Measurements from ENCODE around the gene C17orf75. TPM values are rescaled to one million over a fixed set of nuclear protein-coding genes. Genes with fewer than 3 reads are reported as not detected.

The C17orf75 gene
- total RNA-seq, 1 donor from 2014 or later: 57.4 TPM

- no peak overlapping the region for H3K27ac ChIP-seq
- Mint-ChIP-seq H3K4me1 (peaks cover 50% of the 10 kb centered on the region), H3K4me3 (no peak overlapping the region), H3K9me3 (no peaks in the 10 kb centered on the region), H3K27me3 (ENCODE audit: insufficient read depth, low read depth) (peaks cover 7% of the 10 kb centered on the region), H3K27ac (no peak overlapping the region), H3K36me3 (no peaks in the 10 kb centered on the region)
- H3K36me3 ChIP-seq: no peaks in the 10 kb centered on the region
- no peak for DNase-seq (ENCODE audit: low spot score)
- no peak for TF ChIP-seq CTCF (IDR thresholded peaks at IDR 0.05)
- TF ChIP-seq EZH2phosphoT487 (IDR thresholded peaks at IDR 0.05): no peak
- TF ChIP-seq EZH2 (IDR thresholded peaks at IDR 0.05): no peak
- no peaks in the 10 kb centered on the region for H3K9me3 ChIP-seq (ENCODE audit: low read depth)
- H4K20me1 ChIP-seq (ENCODE audit: low read depth): no peaks in the 10 kb centered on the region
- no peaks in the 10 kb centered on the region for H3K79me2 ChIP-seq (ENCODE audit: low read depth)
- no peak overlapping the region for H2AFZ ChIP-seq (replicated peaks)
- no peaks in the 10 kb centered on the region for H3K27me3 ChIP-seq
- H3K9ac ChIP-seq: no peak overlapping the region
- no peak overlapping the region for H3K4me2 ChIP-seq
- peaks cover 26% of the 10 kb centered on the region for H3K4me1 ChIP-seq
- H3F3A ChIP-seq (ENCODE audit: low read depth): peaks cover 28% of the 10 kb centered on the region
- H3K4me3 ChIP-seq: no peak overlapping the region
Observed at GRCh38 chr17:32288615-32289014, 53.4 kb downstream of the C17orf75 start.

GRCh38 chr17:32287804-32288511, 54.0 kb downstream of the C17orf75 start:
- DNase-seq (ENCODE audit: low spot score): no peak
- Histone ChIP-seq H4K20me1 (ENCODE audit: low read depth) (no peaks in the 10 kb centered on the region), H3K36me3 (no peaks in the 10 kb centered on the region), H3K4me2 (no peak overlapping the region), H2AFZ (replicated peaks) (no peak overlapping the region), H3K79me2 (ENCODE audit: low read depth) (no peaks in the 10 kb centered on the region), H3K4me1 (peaks cover 26% of the 10 kb centered on the region), H3K9ac (no peak overlapping the region), H3K4me3 (no peak overlapping the region), H3K27ac (no peak overlapping the region), H3F3A (ENCODE audit: low read depth) (peaks cover 28% of the 10 kb centered on the region), H3K27me3 (no peaks in the 10 kb centered on the region), H3K9me3 (ENCODE audit: low read depth) (no peaks in the 10 kb centered on the region)
- Mint-ChIP-seq H3K4me3 (no peak overlapping the region), H3K4me1 (peaks cover 51% of the 10 kb centered on the region), H3K27me3 (ENCODE audit: insufficient read depth, low read depth) (peaks cover 10% of the 10 kb centered on the region), H3K27ac (no peak overlapping the region), H3K9me3 (no peaks in the 10 kb centered on the region), H3K36me3 (no peaks in the 10 kb centered on the region)
- TF ChIP-seq EZH2 (IDR thresholded peaks at IDR 0.05) (no peak), EZH2phosphoT487 (IDR thresholded peaks at IDR 0.05) (no peak), CTCF (IDR thresholded peaks at IDR 0.05) (no peak)

- Mint-ChIP-seq H3K9me3 (no peaks in the 10 kb centered on the region), H3K4me1 (peaks cover 53% of the 10 kb centered on the region), H3K27ac (no peak overlapping the region), H3K36me3 (no peaks in the 10 kb centered on the region), H3K27me3 (ENCODE audit: insufficient read depth, low read depth) (peaks cover 10% of the 10 kb centered on the region), H3K4me3 (no peak overlapping the region)
- H3K27ac ChIP-seq: no peak overlapping the region
- no peak overlapping the region for H3K9ac ChIP-seq
- H3F3A ChIP-seq (ENCODE audit: low read depth): peaks cover 36% of the 10 kb centered on the region
- H3K27me3 ChIP-seq: no peaks in the 10 kb centered on the region
- H3K9me3 ChIP-seq (ENCODE audit: low read depth): no peaks in the 10 kb centered on the region
- no peak overlapping the region for H3K4me3 ChIP-seq
- no peak for TF ChIP-seq CTCF (IDR thresholded peaks at IDR 0.05)
- TF ChIP-seq EZH2phosphoT487 (IDR thresholded peaks at IDR 0.05): no peak
- no peak for TF ChIP-seq EZH2 (IDR thresholded peaks at IDR 0.05)
- H3K4me1 ChIP-seq: peaks cover 30% of the 10 kb centered on the region
- H3K36me3 ChIP-seq: no peaks in the 10 kb centered on the region
- no peak overlapping the region for H3K4me2 ChIP-seq
- H4K20me1 ChIP-seq (ENCODE audit: low read depth): no peaks in the 10 kb centered on the region
- H2AFZ ChIP-seq (replicated peaks): no peak overlapping the region
- no peaks in the 10 kb centered on the region for H3K79me2 ChIP-seq (ENCODE audit: low read depth)
- DNase-seq (ENCODE audit: low spot score): no peak
Observed at GRCh38 chr17:32286518-32286900, 55.5 kb downstream of the C17orf75 start.

Data from neural progenitor cell (in vitro differentiated cells).